ENCODE measurements around the gene TRMT2A.

The TRMT2A gene

GRCh38 chr22:20132686-20133246 is 15.7 kb upstream of the TRMT2A start:
- DNase-seq (ENCODE audit: low read depth) = no peak

- no peak for DNase-seq (ENCODE audit: low read depth)
Observed at GRCh38 chr22:20131859-20132685, 15.0 kb upstream of the TRMT2A start.

GRCh38 chr22:20131597-20131858 is 14.5 kb upstream of the TRMT2A start, which contains the start of gene ZDHHC8:
ZDHHC8 (plus strand) TSS chr22:20131804; CDS start chr22:20131948, 144 bp downstream.
- DNase-seq (ENCODE audit: low read depth) = no peak

- DNase-seq (ENCODE audit: low read depth) = peak; percentile 74
Observed at GRCh38 chr22:20130731-20131596, 13.9 kb upstream of the TRMT2A start.

- DNase-seq (ENCODE audit: low read depth) = no peak
Observed at GRCh38 chr22:20130319-20130718, 13.3 kb upstream of the TRMT2A start.

- DNase-seq (ENCODE audit: low read depth) = no peak
Observed at GRCh38 chr22:20129747-20130014, 12.7 kb upstream of the TRMT2A start.

GRCh38 chr22:20128902-20129746 is 12.1 kb upstream of the TRMT2A start:
- DNase-seq (ENCODE audit: low read depth) = no peak

- DNase-seq (ENCODE audit: low read depth) = no peak
Observed at GRCh38 chr22:20128619-20128901, 11.5 kb upstream of the TRMT2A start.

- no peak for DNase-seq (ENCODE audit: low read depth)
Observed at GRCh38 chr22:20127869-20128618, 11.0 kb upstream of the TRMT2A start.

GRCh38 chr22:20127318-20127868 is 10.4 kb upstream of the TRMT2A start:
- no peak for DNase-seq (ENCODE audit: low read depth)

GRCh38 chr22:20126284-20127029 is 9.4 kb upstream of the TRMT2A start:
- no peak for DNase-seq (ENCODE audit: low read depth)

GRCh38 chr22:20125201-20126174 is 8.5 kb upstream of the TRMT2A start:
- DNase-seq (ENCODE audit: low read depth) = no peak

GRCh38 chr22:20124083-20124787 is 7.2 kb upstream of the TRMT2A start:
- no peak for DNase-seq (ENCODE audit: low read depth)

- DNase-seq (ENCODE audit: low read depth) = no peak
Observed at GRCh38 chr22:20123366-20124082, 6.5 kb upstream of the TRMT2A start.

GRCh38 chr22:20121856-20122415 is 4.9 kb upstream of the TRMT2A start:
- DNase-seq (ENCODE audit: low read depth) = no peak

- no peak for DNase-seq (ENCODE audit: low read depth)
Observed at GRCh38 chr22:20118300-20119020, 1.4 kb upstream of the TRMT2A start.

GRCh38 chr22:20117633-20118299 is 740 bp upstream of the TRMT2A start:
- DNase-seq (ENCODE audit: low read depth) = peak; percentile 55

All from activated gamma-delta T cell treated with anti-CD3 and anti-CD28 coated beads, Interleukin-2, amount 50 U/mL, for 16 hours (primary cell).